Esophagus squamous epithelium (tissue), 5 donors: ENCODE measurements around the gene DUSP5. TPM values are rescaled to one million over a fixed set of nuclear protein-coding genes. Genes with fewer than 3 reads are reported as not detected.

Experiments used
- DNase-seq: peaks from one replicate; lab custom pipeline; 2025; lab: John Stamatoyannopoulos, UW
- H3K27ac ChIP-seq, 4 donors: fragments of 200-600 bp; sonication (generic); one replicate each; pipeline ENCODE4 v1.5.1; 2016 to 2019; ENCODE audit warnings: mild to moderate bottlenecking in 1 of 4
- H3K27me3 ChIP-seq, 4 donors: fragments of 200-600 bp; sonication (generic); 1 replicate in 3 of 4; 2 replicates in 1 of 4; pipeline versions ENCODE4 v1.5.1 to v1.6.0; 2017 to 2021; ENCODE audit warnings: antibody characterized with exemption in 1 of 4
- H3K36me3 ChIP-seq, 3 donors: fragments of 200-600 bp; sonication (generic); one replicate each; pipeline ENCODE4 v1.5.1; 2016 to 2019
- H3K4me1 ChIP-seq, 3 donors: fragments of 200-600 bp; sonication (generic); one replicate each; pipeline ENCODE4 v1.5.1; 2017 to 2019
- H3K4me3 ChIP-seq, 4 donors: fragments of 200-600 bp; sonication (generic); 1 replicate in 3 of 4; 2 replicates in 1 of 4; pipeline ENCODE4 v1.5.1; 2016 to 2019; ENCODE audit warnings: mild to moderate bottlenecking in 2 of 4, moderate library complexity in 1 of 4
- H3K9me3 ChIP-seq, 3 donors: fragments of 200-600 bp; sonication (generic); one replicate each; pipeline ENCODE4 v1.5.1; 2016 to 2019
- CTCF ChIP-seq, 6 experiments: fragments of 450-650 bp in 4 of 6; fragments of 200-600 bp in 2 of 6; sonication (generic) in 2 of 6; IDR thresholded peaks; one replicate each; pipeline ENCODE4 v1.5.1; 2016 to 2019; ENCODE audit warnings: antibody characterized with exemption in 6 of 6, mild to moderate bottlenecking in 4 of 6, moderate library complexity in 4 of 6
- POLR2A ChIP-seq, 4 donors: fragments of 450-650 bp; IDR thresholded peaks; one replicate each; pipeline ENCODE4 v1.6.1; 2017; ENCODE audit warnings: antibody characterized with exemption in 4 of 4, mild to moderate bottlenecking in 4 of 4, moderate library complexity in 3 of 4
- WGBS, 2 donors: methylation state at CpG; one replicate each; pipeline ENCODE4 v1.1.5; 2018; 5-methylcytosine and 5-hydroxymethylcytosine counted together
- intact Hi-C: fragments of 100-400 bp; cut with DNase I; formaldehyde crosslinking; loops from one replicate; pipeline ENCODE4 v1.15.0; 2022
- total RNA-seq, 4 donors: library from RNA; depleted of rRNA; stranded (reverse); fragments of >200 nt; gene quantifications; one replicate each; pipeline ENCODE4 v1.1.0, GENCODE V29; 2016
- donor health status: DM: yes; HTN: yes; CAD: no.

The DUSP5 gene
- total RNA-seq, 4 donors from 2014 or later = 15.0 to 60.6 (median 47.9) TPM

- peaks cover 8 to 51% (median 9%) of the 10 kb centered on the region in 3 donors for H3K36me3 ChIP-seq
- H3K27me3 ChIP-seq = no peaks in the 10 kb centered on the region
- intact Hi-C loops = no loop called here
- H3K9me3 ChIP-seq = no peaks in the 10 kb centered on the region
- no peak overlapping the region for H3K4me3 ChIP-seq
- DNase-seq = no peak
- peak overlapping the region in 2 of 4 donors; percentile 7 to 26 for H3K27ac ChIP-seq
- H3K4me1 ChIP-seq = peaks cover 0 to 16% (median 6%) of the 10 kb centered on the region in 3 donors
- no peak for TF ChIP-seq POLR2A (IDR thresholded peaks at IDR 0.05)
- TF ChIP-seq CTCF (IDR thresholded peaks at IDR 0.05) = no peak
- WGBS, 2 donors = 47 to 50% methylated on average over 3 to 5 of the region's 5 CpGs
Observed at GRCh38 chr10:110512461-110513187, 14.9 kb downstream of the DUSP5 start.

- WGBS, 2 donors = 94% methylated on average over 2 to 3 of the region's 4 CpGs
- H3K27ac ChIP-seq = no peak overlapping the region
- no peaks in the 10 kb centered on the region for H3K27me3 ChIP-seq
- peaks cover 8 to 39% (median 9%) of the 10 kb centered on the region in 3 donors for H3K36me3 ChIP-seq
- no peaks in the 10 kb centered on the region for H3K9me3 ChIP-seq
- intact Hi-C loops = no loop called here
- no peak for DNase-seq
- peaks cover 0 to 16% (median 6%) of the 10 kb centered on the region in 3 donors for H3K4me1 ChIP-seq
- H3K4me3 ChIP-seq = no peak overlapping the region
- no peak for TF ChIP-seq POLR2A (IDR thresholded peaks at IDR 0.05)
Observed at GRCh38 chr10:110513949-110514348, 16.2 kb downstream of the DUSP5 start.

- Histone ChIP-seq H3K36me3 (peaks cover 8 to 30% (median 9%) of the 10 kb centered on the region in 3 donors), H3K27me3 (no peaks in the 10 kb centered on the region), H3K27ac (no peak overlapping the region), H3K4me1 (peaks cover 0 to 16% (median 6%) of the 10 kb centered on the region in 3 donors), H3K9me3 (no peaks in the 10 kb centered on the region), H3K4me3 (no peak overlapping the region)
- TF ChIP-seq CTCF (IDR thresholded peaks at IDR 0.05) (no peak), POLR2A (IDR thresholded peaks at IDR 0.05) (no peak)
- 88 to 92% methylated on average over 3 of the region's 3 CpGs for WGBS, 2 donors
- DNase-seq = no peak
- intact Hi-C loops = no loop called here
Observed at GRCh38 chr10:110514848-110515247, 17.1 kb downstream of the DUSP5 start.

- intact Hi-C loops = no loop called here
- no peaks in the 10 kb centered on the region for H3K9me3 ChIP-seq
- no peak overlapping the region for H3K4me3 ChIP-seq
- peaks cover 0 to 11% (median 0%) of the 10 kb centered on the region in 3 donors for H3K36me3 ChIP-seq
- H3K27ac ChIP-seq = no peak overlapping the region
- no peaks in the 10 kb centered on the region for H3K27me3 ChIP-seq
- no peak for TF ChIP-seq CTCF (IDR thresholded peaks at IDR 0.05)
- TF ChIP-seq POLR2A (IDR thresholded peaks at IDR 0.05) = no peak
- WGBS, 2 donors = 92 to 100% methylated on average over 2 to 3 of the region's 3 CpGs
- DNase-seq = no peak
- H3K4me1 ChIP-seq = peaks cover 0 to 10% (median 6%) of the 10 kb centered on the region in 3 donors
Observed at GRCh38 chr10:110516815-110517492, 19.2 kb downstream of the DUSP5 start.

- no peaks in the 10 kb centered on the region for H3K9me3 ChIP-seq
- TF ChIP-seq POLR2A (IDR thresholded peaks at IDR 0.05) (no peak), CTCF (IDR thresholded peaks at IDR 0.05) (no peak)
- intact Hi-C loops = no loop called here
- H3K27ac ChIP-seq = no peak overlapping the region
- no peaks in the 10 kb centered on the region for H3K36me3 ChIP-seq
- H3K27me3 ChIP-seq = no peaks in the 10 kb centered on the region
- no peak for DNase-seq
- H3K4me1 ChIP-seq = no peaks in the 10 kb centered on the region
- H3K4me3 ChIP-seq = no peak overlapping the region
- 94 to 98% methylated on average over 4 of the region's 4 CpGs for WGBS, 2 donors
Observed at GRCh38 chr10:110522365-110522988, 24.8 kb downstream of the DUSP5 start.
